Mammary epithelial cell (primary cell): Measurements from ENCODE around the gene SGTA.

ENCODE experiments used
- CTCF ChIP-seq, 2 donors: IDR thresholded peaks in 1 of 2; conservative IDR thresholded peaks in 1 of 2; 2 replicates each; pipeline ENCODE4 v1.5.1; 2011 to 2012; ENCODE audit warnings: inconsistent platforms in 2 of 2, low read length in 2 of 2, mild to moderate bottlenecking in 2 of 2, control low read depth in 1 of 2, low read depth in 1 of 2; ENCODE audit not compliant: insufficient read depth in 1 of 2; ENCODE audit errors: extremely low read depth in 1 of 2
- EZH2 ChIP-seq: IDR thresholded peaks from 2 replicates; pipeline ENCODE4 v1.6.1; 2012; ENCODE audit warnings: low read length, inconsistent platforms, borderline replicate concordance

- no peak for TF ChIP-seq CTCF (conservative IDR thresholded peaks at IDR 0.05 in 1 of 2, IDR thresholded peaks at IDR 0.05 in 1 of 2; ENCODE audit: extremely low read depth in 1 of 2, insufficient read depth in 1 of 2, low read depth in 1 of 2, low read length in 2 of 2)
- TF ChIP-seq EZH2: no peak
Observed at GRCh38 chr19:2774953-2775555, 8.0 kb downstream of the SGTA start.
